WTC11 (cell line): ENCODE results near the gene CAD.

Experiments used
- CREB1 ChIP-seq: sonication (generic); formaldehyde crosslinking; IDR thresholded peaks from 2 replicates; pipeline ENCODE4 v1.8.0; 2023; ENCODE audit warnings: mild to moderate bottlenecking, missing genetic modification reagents
- CTCF ChIP-seq: fragments of 200-600 bp; IDR thresholded peaks from 2 replicates; pipeline ENCODE4 v1.8.0; 2022; ENCODE audit warnings: antibody characterized with exemption
- E2F1 ChIP-seq: sonication (generic); formaldehyde crosslinking; IDR thresholded peaks from 2 replicates; pipeline ENCODE4 v1.8.0; 2022; ENCODE audit warnings: mild to moderate bottlenecking, missing genetic modification reagents
- JUN ChIP-seq: sonication (generic); formaldehyde crosslinking; IDR thresholded peaks from 2 replicates; pipeline ENCODE4 v1.8.0; 2023; ENCODE audit warnings: mild to moderate bottlenecking, missing genetic modification reagents
- KAT7 ChIP-seq: sonication (generic); formaldehyde crosslinking; IDR thresholded peaks from 2 replicates; pipeline ENCODE4 v1.8.1; 2023; ENCODE audit warnings: missing genetic modification reagents, mild to moderate bottlenecking, borderline replicate concordance
- NFYB ChIP-seq: sonication (generic); formaldehyde crosslinking; conservative IDR thresholded peaks from 2 replicates; pipeline ENCODE4 v1.8.0; 2022; ENCODE audit warnings: low read depth, missing genetic modification reagents
- NR1H2 ChIP-seq: sonication (generic); formaldehyde crosslinking; IDR thresholded peaks from 2 replicates; pipeline ENCODE4 v1.9.0; 2021; ENCODE audit warnings: mild to moderate bottlenecking, moderate library complexity, missing genetic modification reagents
- STAT6 ChIP-seq: sonication (generic); formaldehyde crosslinking; conservative IDR thresholded peaks from 2 replicates; pipeline ENCODE4 v1.8.1; 2023; ENCODE audit warnings: mild to moderate bottlenecking, low read depth, missing genetic modification reagents, moderate library complexity
- TEAD1 ChIP-seq: sonication (generic); formaldehyde crosslinking; IDR thresholded peaks from 2 replicates; pipeline ENCODE4 v1.8.0; 2022; ENCODE audit warnings: mild to moderate bottlenecking, missing genetic modification reagents
- TF ChIP-seq, protein P1 (sequence below): sonication (generic); formaldehyde crosslinking; IDR thresholded peaks from 2 replicates; pipeline ENCODE4 v1.8.1; 2023; ENCODE audit warnings: mild to moderate bottlenecking, missing genetic modification reagents, moderate library complexity

- TF ChIP-seq CTCF (no peak), STAT6 (no peak), CREB1 (CRISPR knock-in tag) (no peak), NR1H2 (no peak), E2F1 (CRISPR knock-in tag) (no peak), NFYB (CRISPR knock-in tag) (no peak), JUN (CRISPR knock-in tag) (no peak), KAT7 (no peak), TEAD1 (no peak)
- TF ChIP-seq, protein P1, sequence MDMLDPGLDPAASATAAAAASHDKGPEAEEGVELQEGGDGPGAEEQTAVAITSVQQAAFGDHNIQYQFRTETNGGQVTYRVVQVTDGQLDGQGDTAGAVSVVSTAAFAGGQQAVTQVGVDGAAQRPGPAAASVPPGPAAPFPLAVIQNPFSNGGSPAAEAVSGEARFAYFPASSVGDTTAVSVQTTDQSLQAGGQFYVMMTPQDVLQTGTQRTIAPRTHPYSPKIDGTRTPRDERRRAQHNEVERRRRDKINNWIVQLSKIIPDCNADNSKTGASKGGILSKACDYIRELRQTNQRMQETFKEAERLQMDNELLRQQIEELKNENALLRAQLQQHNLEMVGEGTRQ = no peak
These were observed 6.2 kb downstream of the CAD start for GRCh38 chr2:27223416-27223815.
